GM10266 (cell line): ENCODE measurements around the gene ANKH.
A peak's percentile ranks its signal among the peaks of the same experiment; 100 is the strongest.

Experiments used
- DNase-seq: peaks from one replicate; pipeline ENCODE4 v3.0.0; 2012; ENCODE audit errors: extremely low spot score
- CTCF ChIP-seq: IDR thresholded peaks from 2 replicates; pipeline ENCODE4 v1.5.1; 2012; ENCODE audit warnings: mild to moderate bottlenecking, low read depth; ENCODE audit not compliant: control insufficient read depth, insufficient read depth; ENCODE audit errors: missing control alignments

ANKH gene

GRCh38 chr5:14816374-14816998, 55.1 kb downstream of the ANKH start:
- no peak for DNase-seq
- no peak for TF ChIP-seq CTCF

GRCh38 chr5:14813747-14814146, 57.8 kb downstream of the ANKH start:
- DNase-seq = no peak
- TF ChIP-seq CTCF = no peak

- DNase-seq = no peak
- TF ChIP-seq CTCF = no peak
These were observed 59.4 kb downstream of the ANKH start for GRCh38 chr5:14812166-14812565.

- no peak for TF ChIP-seq CTCF
- no peak for DNase-seq
These were observed 60.5 kb downstream of the ANKH start for GRCh38 chr5:14810928-14811572.

DNA sequence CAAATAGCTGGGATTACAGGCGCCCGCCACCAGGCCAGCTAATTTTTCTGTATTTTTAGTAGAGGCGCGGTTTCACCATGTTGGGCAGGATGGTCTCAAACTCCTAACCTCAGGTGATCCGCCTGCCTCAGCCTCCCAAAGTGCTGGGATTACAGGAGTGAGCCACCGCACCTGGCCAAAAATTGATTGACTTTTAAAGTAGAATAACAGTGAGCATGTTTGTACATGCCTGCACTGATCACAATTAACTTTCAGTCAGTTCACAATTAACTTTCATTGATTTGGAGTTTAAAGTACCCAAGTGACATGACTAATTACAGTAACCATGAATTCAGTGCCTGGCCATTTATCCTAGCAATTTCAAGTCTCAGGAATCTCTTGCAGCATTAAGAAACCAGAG, 61.3 kb downstream of the ANKH start:
- no peak for DNase-seq
- no peak for TF ChIP-seq CTCF

DNA sequence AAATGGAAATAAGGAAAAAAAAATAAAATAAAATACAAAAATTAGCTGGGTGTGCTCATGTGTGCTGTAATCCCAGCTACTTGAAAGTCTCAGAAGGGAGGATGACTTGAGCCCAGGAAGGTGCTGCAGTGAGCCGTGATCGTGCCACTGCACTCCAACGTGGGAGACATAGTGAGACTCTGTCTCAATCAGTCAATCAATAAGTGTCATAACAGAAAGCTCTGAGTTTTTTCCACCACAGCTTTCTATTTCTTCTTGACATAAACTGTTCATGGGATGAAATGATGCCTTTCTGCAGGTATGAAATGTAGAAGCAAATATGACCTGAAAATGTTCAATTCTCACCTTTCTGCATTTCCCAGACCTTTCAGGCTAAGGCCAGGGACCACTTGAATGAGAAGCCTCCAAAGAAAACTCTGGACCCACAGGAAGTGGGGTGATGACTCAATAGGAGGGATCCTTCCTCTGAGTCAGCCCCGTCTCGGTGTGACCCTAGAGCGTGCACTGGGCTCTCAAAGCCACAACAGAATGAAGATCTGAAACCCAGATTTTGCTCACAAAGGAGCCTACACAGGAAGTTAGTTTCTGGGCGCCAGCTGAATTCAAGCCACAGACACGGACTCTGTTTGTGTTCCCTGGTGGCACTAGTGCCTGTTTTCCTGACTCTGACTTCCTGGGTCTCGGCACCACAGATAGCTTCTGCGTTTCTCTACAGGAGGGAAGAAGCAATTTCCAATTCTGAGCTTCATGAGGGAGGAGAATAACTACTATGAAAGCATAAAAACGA, 62.0 kb downstream of the ANKH start:
- TF ChIP-seq CTCF = no peak
- peak; percentile 74 for DNase-seq

DNA sequence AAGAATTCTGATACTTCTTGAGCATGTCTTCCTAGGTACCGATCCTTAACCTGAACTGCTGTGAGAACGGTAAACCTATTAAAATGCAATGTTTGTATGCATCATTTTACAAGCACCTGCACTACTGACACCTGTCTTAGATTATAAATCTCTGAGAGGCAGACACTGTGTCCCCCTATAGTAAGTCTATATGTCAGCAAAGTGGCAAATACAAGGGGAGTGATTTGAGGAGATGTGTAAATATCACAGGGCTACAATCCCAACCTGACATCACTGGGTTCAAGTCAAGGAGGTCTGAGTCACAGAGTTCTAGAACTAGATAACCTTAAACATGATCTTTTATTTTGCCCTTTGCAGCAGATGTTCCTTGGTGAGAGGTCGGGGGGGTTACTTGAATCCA, 64.1 kb downstream of the ANKH start:
- no peak for TF ChIP-seq CTCF
- DNase-seq = no peak
